ENCODE measurements around the gene FTO. TPM values are rescaled to one million over a fixed set of nuclear protein-coding genes. Genes with fewer than 3 reads are reported as not detected.

The FTO gene
- total RNA-seq, 4 donors from 2014 or later: 98.1 to 127 (median 109) TPM

GRCh38 chr16:53960954-53961616, 257.1 kb downstream of the FTO start:
- H3K36me3 ChIP-seq: peaks cover 0 to 4% (median 0%) of the 10 kb centered on the region in 3 donors
- TF ChIP-seq EP300 (IDR thresholded peaks at IDR 0.05) (no peak), POLR2A (IDR thresholded peaks at IDR 0.05) (no peak), CTCF (IDR thresholded peaks at IDR 0.05) (no peak)
- H3K9me3 ChIP-seq: no peaks in the 10 kb centered on the region
- no peak overlapping the region for H3K4me3 ChIP-seq
- 79 to 84% methylated on average over 6 of the region's 6 CpGs for WGBS, 2 donors
- H3K27me3 ChIP-seq: no peaks in the 10 kb centered on the region
- H3K27ac ChIP-seq: no peak overlapping the region
- DNase-seq (ENCODE audit: low spot score in 2 of 2): no peak
- no peaks in the 10 kb centered on the region for H3K4me1 ChIP-seq

- WGBS, 2 donors: 88 to 95% methylated on average over 2 of the region's 2 CpGs
- TF ChIP-seq EP300 (IDR thresholded peaks at IDR 0.05) (no peak), POLR2A (IDR thresholded peaks at IDR 0.05) (no peak), CTCF (IDR thresholded peaks at IDR 0.05) (no peak)
- Histone ChIP-seq H3K4me1 (no peaks in the 10 kb centered on the region), H3K4me3 (no peak overlapping the region), H3K9me3 (no peaks in the 10 kb centered on the region), H3K27me3 (no peaks in the 10 kb centered on the region), H3K27ac (no peak overlapping the region), H3K36me3 (no peaks in the 10 kb centered on the region)
- no peak for DNase-seq (ENCODE audit: low spot score in 2 of 2)
Observed at GRCh38 chr16:53962041-53962440, 258.1 kb downstream of the FTO start.

DNA sequence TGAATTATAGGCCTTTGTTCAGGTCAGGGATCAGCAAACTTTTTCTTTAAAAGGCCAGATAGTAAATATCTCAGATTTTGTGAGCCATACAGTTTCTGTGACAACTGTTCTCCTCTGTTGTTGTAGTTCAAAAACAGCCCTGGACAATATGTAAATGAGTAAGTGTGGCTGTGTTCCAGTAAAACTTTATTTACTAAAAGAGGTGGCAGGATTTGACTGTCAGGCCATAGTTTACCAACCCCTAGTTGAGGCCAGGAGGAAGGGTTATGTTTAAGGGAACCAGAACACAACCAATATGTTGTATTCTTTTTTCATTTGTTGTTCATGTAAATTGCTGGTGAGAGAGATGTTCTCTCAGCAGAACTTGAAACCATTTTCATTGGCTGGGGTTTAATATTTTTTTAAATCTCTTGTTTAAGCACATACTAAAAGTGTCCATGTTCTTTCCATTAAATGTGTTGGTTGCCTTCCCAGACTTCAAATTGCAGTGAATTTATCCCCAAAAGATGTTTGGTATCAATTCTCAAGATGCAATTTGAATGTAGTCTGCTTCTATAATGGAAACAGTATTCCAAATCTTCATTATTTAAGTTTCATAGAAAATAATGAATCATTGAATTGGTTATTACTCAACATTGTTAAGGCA, 260.3 kb downstream of the FTO start:
- no peaks in the 10 kb centered on the region for H3K36me3 ChIP-seq
- TF ChIP-seq POLR2A (IDR thresholded peaks at IDR 0.05) (no peak), CTCF (IDR thresholded peaks at IDR 0.05) (no peak), EP300 (IDR thresholded peaks at IDR 0.05) (no peak)
- no peaks in the 10 kb centered on the region for H3K4me1 ChIP-seq
- H3K27ac ChIP-seq: no peak overlapping the region
- H3K9me3 ChIP-seq: no peaks in the 10 kb centered on the region
- DNase-seq (ENCODE audit: low spot score in 2 of 2): no peak
- H3K4me3 ChIP-seq: no peak overlapping the region
- H3K27me3 ChIP-seq: no peaks in the 10 kb centered on the region

- no peak overlapping the region for H3K4me3 ChIP-seq
- no peak for TF ChIP-seq EP300 (IDR thresholded peaks at IDR 0.05)
- TF ChIP-seq CTCF (IDR thresholded peaks at IDR 0.05): no peak
- H3K9me3 ChIP-seq: no peaks in the 10 kb centered on the region
- H3K27ac ChIP-seq: no peak overlapping the region
- H3K36me3 ChIP-seq: no peaks in the 10 kb centered on the region
- H3K27me3 ChIP-seq: no peaks in the 10 kb centered on the region
- no peak for DNase-seq (ENCODE audit: low spot score in 2 of 2)
- no peaks in the 10 kb centered on the region for H3K4me1 ChIP-seq
- 83% methylated on average over 14 of the region's 14 CpGs for WGBS, 2 donors
Observed at GRCh38 chr16:53966821-53967571, 263.0 kb downstream of the FTO start.

- Histone ChIP-seq H3K27me3 (no peaks in the 10 kb centered on the region), H3K36me3 (no peaks in the 10 kb centered on the region), H3K27ac (no peak overlapping the region), H3K4me1 (no peaks in the 10 kb centered on the region), H3K9me3 (no peaks in the 10 kb centered on the region), H3K4me3 (no peak overlapping the region)
- WGBS, 2 donors: 95 to 98% methylated on average over 6 of the region's 6 CpGs
- no peak for DNase-seq (ENCODE audit: low spot score in 2 of 2)
- no peak for TF ChIP-seq EP300 (IDR thresholded peaks at IDR 0.05)
- no peak for TF ChIP-seq CTCF (IDR thresholded peaks at IDR 0.05)
- TF ChIP-seq POLR2A (IDR thresholded peaks at IDR 0.05): no peak
Observed at GRCh38 chr16:53967572-53967971, 263.6 kb downstream of the FTO start.

Measured in tibial nerve (tissue), 4 donors.